Hippocampal formation (tissue), 2 donors: ENCODE data around the gene USP13.
"Not testable (repeated sequence)": the region's sequence is repeated elsewhere in the genome, so short reads cannot be mapped to it uniquely, and the experiment has no call there.

Experiments used
- DNase-seq, 2 donors: peaks; one replicate each; lab custom pipeline; 2025; lab: John Stamatoyannopoulos, UW

The USP13 gene, protein sequence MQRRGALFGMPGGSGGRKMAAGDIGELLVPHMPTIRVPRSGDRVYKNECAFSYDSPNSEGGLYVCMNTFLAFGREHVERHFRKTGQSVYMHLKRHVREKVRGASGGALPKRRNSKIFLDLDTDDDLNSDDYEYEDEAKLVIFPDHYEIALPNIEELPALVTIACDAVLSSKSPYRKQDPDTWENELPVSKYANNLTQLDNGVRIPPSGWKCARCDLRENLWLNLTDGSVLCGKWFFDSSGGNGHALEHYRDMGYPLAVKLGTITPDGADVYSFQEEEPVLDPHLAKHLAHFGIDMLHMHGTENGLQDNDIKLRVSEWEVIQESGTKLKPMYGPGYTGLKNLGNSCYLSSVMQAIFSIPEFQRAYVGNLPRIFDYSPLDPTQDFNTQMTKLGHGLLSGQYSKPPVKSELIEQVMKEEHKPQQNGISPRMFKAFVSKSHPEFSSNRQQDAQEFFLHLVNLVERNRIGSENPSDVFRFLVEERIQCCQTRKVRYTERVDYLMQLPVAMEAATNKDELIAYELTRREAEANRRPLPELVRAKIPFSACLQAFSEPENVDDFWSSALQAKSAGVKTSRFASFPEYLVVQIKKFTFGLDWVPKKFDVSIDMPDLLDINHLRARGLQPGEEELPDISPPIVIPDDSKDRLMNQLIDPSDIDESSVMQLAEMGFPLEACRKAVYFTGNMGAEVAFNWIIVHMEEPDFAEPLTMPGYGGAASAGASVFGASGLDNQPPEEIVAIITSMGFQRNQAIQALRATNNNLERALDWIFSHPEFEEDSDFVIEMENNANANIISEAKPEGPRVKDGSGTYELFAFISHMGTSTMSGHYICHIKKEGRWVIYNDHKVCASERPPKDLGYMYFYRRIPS

GRCh38 chr3:179652447-179653095 is at the start of gene USP13:
USP13 (plus strand) TSS chr3:179653040; CDS start chr3:179653226, 186 bp downstream.
- DNase-seq: peak; percentile 75 to 78

DNA sequence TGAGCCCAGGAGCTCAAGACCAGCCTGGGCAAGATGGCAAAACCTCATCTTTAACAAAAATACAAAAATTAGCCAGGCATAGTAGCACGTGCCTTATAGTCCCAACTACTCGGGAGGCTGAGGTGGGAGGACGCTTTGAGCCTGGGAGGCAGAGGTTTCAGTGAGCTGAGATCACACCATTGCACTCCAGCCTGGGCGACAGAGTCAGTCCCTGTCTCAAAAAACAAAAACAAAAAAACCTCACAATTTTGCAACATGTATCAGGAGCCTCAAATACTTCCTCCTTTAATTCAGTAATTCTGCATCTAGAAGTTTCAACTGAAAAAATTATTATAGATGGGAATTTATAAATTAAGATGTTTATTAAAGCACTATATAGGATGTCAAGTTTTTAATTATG is 49.5 kb upstream of the USP13 start:
- no peak for DNase-seq

- no peak for DNase-seq
These were observed 49.0 kb upstream of the USP13 start for GRCh38 chr3:179603831-179604230.

- DNase-seq: peak; percentile 92 to 99
These were observed 48.3 kb upstream of the USP13 start, which contains the start of the genes MRPL47 and NDUFB5 for GRCh38 chr3:179604321-179605078. MRPL47 (minus strand) TSS chr3:179604638; CDS start chr3:179604624, 14 bp downstream. NDUFB5 (plus strand) TSS chr3:179604794; CDS start chr3:179604816, 22 bp downstream.

- DNase-seq: no peak
These were observed 46.2 kb upstream of the USP13 start for GRCh38 chr3:179606534-179607085.

DNA sequence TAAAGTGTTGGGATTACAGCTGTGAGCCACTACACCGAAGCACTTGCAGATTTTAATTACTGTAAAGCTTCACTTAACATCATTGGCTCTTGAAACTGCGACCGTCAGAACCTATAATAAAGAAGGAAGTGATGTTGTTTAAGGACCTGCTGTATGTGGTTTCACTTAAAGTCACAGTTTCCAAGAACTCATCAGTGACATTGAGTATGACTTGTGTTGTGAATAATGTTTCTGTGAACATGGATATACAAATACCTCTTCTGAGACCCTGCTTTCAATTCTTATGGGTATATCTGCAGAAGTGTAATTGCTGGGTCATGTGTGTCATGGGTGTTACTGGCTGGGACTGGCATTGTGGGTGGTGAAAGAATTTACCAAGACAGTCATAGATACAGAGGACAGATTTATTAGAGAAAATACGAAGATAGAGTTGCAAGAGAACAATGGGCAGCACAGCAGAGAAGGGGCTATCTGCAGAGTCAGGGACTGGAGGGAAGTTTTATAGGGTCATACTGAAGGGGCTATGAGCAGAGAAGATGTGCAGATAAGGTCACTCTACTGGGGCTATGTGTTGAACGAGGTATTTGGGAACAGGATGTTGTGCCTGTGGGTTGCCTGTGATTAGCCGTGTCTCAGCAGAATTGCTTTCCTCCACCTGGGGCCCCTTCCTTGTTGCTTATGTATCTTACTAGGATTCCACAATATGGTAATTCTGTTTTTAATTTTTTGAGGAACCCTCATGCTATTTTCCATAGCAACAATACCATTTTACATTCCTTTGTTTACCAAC is 43.7 kb upstream of the USP13 start:
- no peak for DNase-seq

DNA sequence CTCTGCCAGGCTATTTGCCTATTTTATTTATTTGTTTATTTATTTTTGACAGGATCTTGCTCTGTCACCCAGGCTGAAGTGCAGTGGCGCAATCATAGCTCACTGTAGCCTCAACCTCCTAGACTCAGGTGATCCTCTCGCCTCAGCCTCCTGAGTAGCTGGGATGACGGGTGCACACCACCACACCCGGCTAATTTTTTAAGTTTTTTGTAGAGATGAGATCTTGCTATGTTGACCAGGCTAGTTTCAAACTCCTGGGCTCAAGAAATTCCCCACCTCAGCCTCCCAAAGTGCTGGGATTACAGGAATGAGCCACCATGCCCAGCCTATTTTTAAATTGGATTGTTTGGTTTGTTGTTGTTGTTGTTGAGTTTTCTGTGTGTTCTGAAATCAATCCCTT is 42.8 kb upstream of the USP13 start:
- DNase-seq: no peak

DNA sequence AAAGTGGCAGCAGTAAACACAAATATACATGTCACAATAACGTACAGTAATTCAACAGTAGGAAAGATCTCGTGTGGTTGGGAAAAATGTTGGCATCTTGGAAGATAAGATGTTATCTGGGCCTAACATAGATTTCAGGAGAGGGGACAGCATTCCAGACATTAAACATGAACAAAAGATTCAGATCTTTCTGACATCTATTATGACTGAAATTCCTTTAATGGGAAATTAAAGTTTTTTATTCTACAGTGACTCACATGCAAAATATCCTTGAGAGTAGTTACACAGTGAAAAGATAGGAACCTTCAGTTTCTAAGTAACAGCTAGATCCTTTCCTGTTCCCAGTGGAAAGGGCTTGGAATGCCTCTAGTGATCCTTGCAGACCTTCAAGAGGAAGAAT is 39.0 kb upstream of the USP13 start:
- no peak for DNase-seq

- no peak for DNase-seq
These were observed 37.2 kb upstream of the USP13 start for GRCh38 chr3:179615458-179616173.

GRCh38 chr3:179622023-179622422 is 30.8 kb upstream of the USP13 start:
- no peak for DNase-seq

DNA sequence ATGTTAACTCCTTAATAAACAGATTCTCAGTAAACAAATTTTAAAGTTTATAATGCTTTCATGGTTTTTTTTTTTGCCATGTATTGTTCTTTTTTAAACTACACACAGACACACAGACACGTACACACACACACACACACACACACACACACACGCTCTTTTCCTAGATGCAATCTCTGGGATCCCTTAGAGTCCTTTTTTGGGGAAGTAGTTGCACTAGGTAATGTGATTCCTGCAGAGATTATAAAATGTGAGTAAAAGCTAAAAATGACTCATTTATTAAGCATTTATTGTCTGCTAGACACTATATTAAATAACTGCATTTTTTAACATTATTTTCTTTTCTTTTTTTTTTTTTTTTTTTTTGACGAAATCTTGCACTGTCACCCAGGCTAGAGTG is 28.4 kb upstream of the USP13 start:
- DNase-seq: no peak

GRCh38 chr3:179630753-179631451 is 21.9 kb upstream of the USP13 start:
- DNase-seq: no peak

GRCh38 chr3:179640469-179640868 is 12.4 kb upstream of the USP13 start:
- no peak for DNase-seq

GRCh38 chr3:179642871-179643270 is 10.0 kb upstream of the USP13 start:
- no peak for DNase-seq

- DNase-seq: not testable (repeated sequence)
These were observed 9.0 kb upstream of the USP13 start for GRCh38 chr3:179643837-179644236.

DNA sequence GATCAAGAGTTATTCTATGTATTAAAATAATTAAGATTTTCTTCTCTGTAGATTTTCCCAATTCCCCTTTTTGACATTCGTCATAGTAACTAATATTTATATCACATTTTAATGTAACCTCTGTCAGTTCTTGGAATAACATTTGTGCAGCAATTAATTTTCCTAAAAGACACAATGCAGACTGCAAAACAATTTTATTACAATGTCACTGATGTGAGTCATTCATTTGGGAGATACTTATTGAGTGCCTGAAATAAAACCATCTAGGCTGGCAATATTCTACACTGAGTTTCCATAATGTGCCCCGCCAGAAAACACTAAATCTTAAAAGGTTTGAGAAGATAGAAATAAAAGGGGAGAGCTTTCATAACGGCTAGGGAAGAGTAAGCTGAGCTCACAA is 6.7 kb upstream of the USP13 start:
- DNase-seq: no peak

DNA sequence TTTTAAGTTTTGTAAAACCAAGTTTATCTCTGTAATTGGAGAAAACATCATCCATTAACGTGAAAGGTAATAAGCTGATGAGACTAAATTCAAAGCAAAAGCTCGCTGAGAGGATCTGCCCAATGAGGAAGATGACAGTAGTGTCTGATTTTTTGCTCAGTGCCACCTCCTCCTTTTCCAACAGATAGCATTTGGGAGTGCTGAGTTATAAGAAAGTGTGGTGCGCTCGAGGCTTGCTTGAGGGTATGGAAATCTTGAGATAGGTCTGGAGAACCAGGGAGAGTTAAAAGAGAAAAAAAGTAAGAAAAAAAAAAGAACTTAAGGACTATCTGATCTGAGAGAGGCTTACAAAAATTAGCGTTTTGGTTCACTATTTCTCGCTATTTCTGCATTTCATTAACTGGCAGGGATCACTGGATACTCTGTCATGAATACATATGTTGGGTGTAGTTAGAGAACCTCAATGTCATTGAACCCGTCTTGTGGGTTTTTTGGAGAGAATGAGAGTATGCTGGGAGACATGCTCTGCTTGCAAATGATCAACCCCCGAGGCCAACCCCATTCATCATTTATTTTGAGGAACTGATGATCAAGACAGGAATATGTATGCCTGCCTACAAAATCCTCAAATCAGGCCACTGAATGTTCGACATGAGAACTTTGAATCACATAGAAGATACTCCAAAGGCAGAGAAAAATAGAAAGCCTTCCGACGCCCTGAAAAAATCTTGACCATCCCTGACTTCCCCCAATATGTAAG is 973 bp upstream of the USP13 start:
- no peak for DNase-seq

- DNase-seq: peak; percentile 55 to 75
These were observed 407 bp downstream of the USP13 start for GRCh38 chr3:179653096-179653797.
